ENCODE measurements around the gene SIKE1. TPM values are rescaled to one million over a fixed set of nuclear protein-coding genes. Genes with fewer than 3 reads are reported as not detected.

SIKE1 gene
- total and polyA plus RNA-seq, 10 donors, result 10.1 to 51.0 (median 36.8) TPM

GRCh38 chr1:114764689-114765088 lies 15.8 kb downstream of the SIKE1 start:
- TF ChIP-seq POLR2A (IDR thresholded peaks at IDR 0.05) (no peak), POLR2AphosphoS5 (IDR thresholded peaks at IDR 0.05) (no peak)
- intact Hi-C loops (cut with DNase I; ENCODE audit: low total_unique reads), result no loop called here

GRCh38 chr1:114758256-114758832 lies 22.1 kb downstream of the SIKE1 start:
- peak in 1 of 11 experiments; percentile 7 for TF ChIP-seq CTCF (IDR thresholded peaks at IDR 0.05 in 8 of 11, conservative IDR thresholded peaks at IDR 0.05 in 3 of 11)
- TF ChIP-seq POLR2AphosphoS5 (IDR thresholded peaks at IDR 0.05), result no peak
- no peak for TF ChIP-seq POLR2A (IDR thresholded peaks at IDR 0.05)
- DNase-seq, result no peak
- Histone ChIP-seq H3K27ac (peak overlapping the region; percentile 98 to 100 (median 100)), H3K4me3 (peak overlapping the region; percentile 61 to 84 (median 80)), H3K9me3 (peaks cover 0 to 7% (median 5%) of the 10 kb centered on the region in 8 donors), H3K27me3 (replicated peaks in 1 of 7) (no peaks in the 10 kb centered on the region), H3K4me1 (peaks cover 35 to 47% (median 44%) of the 10 kb centered on the region in 6 donors), H3K36me3 (no peaks in the 10 kb centered on the region)
- WGBS, 5 donors, result 27 to 34% (median 30%) methylated on average over 6 of the region's 6 CpGs
- intact Hi-C loops (cut with DNase I; ENCODE audit: low total_unique reads), result loop anchor here (5.0 kb wide), 1 partner anchor 41 kb away; the partner anchor contains the start of gene NRAS

More at GRCh38 chr1:114764689-114765088, 15.8 kb downstream of the SIKE1 start:
- no peak overlapping the region for H3K27ac ChIP-seq
- H3K27me3 ChIP-seq (replicated peaks in 1 of 7), result no peaks in the 10 kb centered on the region
- H3K36me3 ChIP-seq, result peaks cover 0 to 16% (median 4%) of the 10 kb centered on the region in 6 donors
- no peaks in the 10 kb centered on the region for H3K4me1 ChIP-seq
- no peak for DNase-seq
- no peak overlapping the region for H3K4me3 ChIP-seq
- H3K9me3 ChIP-seq, result peaks cover 0 to 16% (median 9%) of the 10 kb centered on the region in 8 donors
- 88 to 95% (median 92%) methylated on average over 4 of the region's 4 CpGs for WGBS, 5 donors

- 0 to 1% (median 0%) methylated on average over 47 to 50 of the region's 50 CpGs for WGBS, 5 donors
- Histone ChIP-seq H3K27ac (peak within 1 kb of the TSS; percentile 98 to 100 (median 100)), H3K27me3 (replicated peaks in 1 of 7) (no peaks in the 10 kb centered on the region), H3K36me3 (no peaks in the 10 kb centered on the region), H3K4me1 (peaks cover 41 to 54% (median 51%) of the 10 kb centered on the region in 6 donors), H3K9me3 (peaks cover 0 to under 1% (median 0%) of the 10 kb centered on the region in 8 donors), H3K4me3 (peak within 1 kb of the TSS; percentile 61 to 84 (median 80))
- intact Hi-C loops (cut with DNase I; ENCODE audit: low total_unique reads), result loop anchor here (5.0 kb wide), 1 partner anchor 40 kb away; the partner anchor contains the start of gene NRAS
- DNase-seq, result peak; percentile 99
- TF ChIP-seq POLR2A (IDR thresholded peaks at IDR 0.05) (peak; percentile 65 to 79 (median 73)), CTCF (IDR thresholded peaks at IDR 0.05 in 8 of 11, conservative IDR thresholded peaks at IDR 0.05 in 3 of 11) (peak in 8 of 11 experiments; percentile 14 to 50 (median 40)), POLR2AphosphoS5 (IDR thresholded peaks at IDR 0.05) (peak; percentile 97 to 98 (median 97))
Observed at GRCh38 chr1:114757455-114758255, 22.8 kb downstream of the SIKE1 start, which contains the start of gene CSDE1. TSS of gene CSDE1 (minus strand) at chr1:114757984. CDS start at chr1:114739890, 18,094 bp downstream.

- peak overlapping the region; percentile 61 to 84 (median 80) for H3K4me3 ChIP-seq
- TF ChIP-seq POLR2A (IDR thresholded peaks at IDR 0.05) (no peak), POLR2AphosphoS5 (IDR thresholded peaks at IDR 0.05) (no peak), CTCF (IDR thresholded peaks at IDR 0.05 in 8 of 11, conservative IDR thresholded peaks at IDR 0.05 in 3 of 11) (no peak)
- H3K36me3 ChIP-seq, result no peaks in the 10 kb centered on the region
- peak overlapping the region; percentile 98 to 100 (median 100) for H3K27ac ChIP-seq
- peaks cover 48 to 60% (median 57%) of the 10 kb centered on the region in 6 donors for H3K4me1 ChIP-seq
- intact Hi-C loops (cut with DNase I; ENCODE audit: low total_unique reads), result loop anchor here (5.0 kb wide), 1 partner anchor 40 kb away; the partner anchor contains the start of gene NRAS
- peak; percentile 87 for DNase-seq
- H3K27me3 ChIP-seq (replicated peaks in 1 of 7), result no peaks in the 10 kb centered on the region
- H3K9me3 ChIP-seq, result no peaks in the 10 kb centered on the region
- 1 to 2% (median 1%) methylated on average over 14 to 17 of the region's 17 CpGs for WGBS, 5 donors
Observed at GRCh38 chr1:114756949-114757454, 23.5 kb downstream of the SIKE1 start.

Data from spleen (tissue), 11 donors.